NAMALWA (cell line): ENCODE measurements around the gene DDX1.

ENCODE experiments used
- DNase-seq: peaks from one replicate; pipeline ENCODE4 v3.0.0-alpha.2; 2015; ENCODE audit warnings: low spot score

DDX1 gene

DNA sequence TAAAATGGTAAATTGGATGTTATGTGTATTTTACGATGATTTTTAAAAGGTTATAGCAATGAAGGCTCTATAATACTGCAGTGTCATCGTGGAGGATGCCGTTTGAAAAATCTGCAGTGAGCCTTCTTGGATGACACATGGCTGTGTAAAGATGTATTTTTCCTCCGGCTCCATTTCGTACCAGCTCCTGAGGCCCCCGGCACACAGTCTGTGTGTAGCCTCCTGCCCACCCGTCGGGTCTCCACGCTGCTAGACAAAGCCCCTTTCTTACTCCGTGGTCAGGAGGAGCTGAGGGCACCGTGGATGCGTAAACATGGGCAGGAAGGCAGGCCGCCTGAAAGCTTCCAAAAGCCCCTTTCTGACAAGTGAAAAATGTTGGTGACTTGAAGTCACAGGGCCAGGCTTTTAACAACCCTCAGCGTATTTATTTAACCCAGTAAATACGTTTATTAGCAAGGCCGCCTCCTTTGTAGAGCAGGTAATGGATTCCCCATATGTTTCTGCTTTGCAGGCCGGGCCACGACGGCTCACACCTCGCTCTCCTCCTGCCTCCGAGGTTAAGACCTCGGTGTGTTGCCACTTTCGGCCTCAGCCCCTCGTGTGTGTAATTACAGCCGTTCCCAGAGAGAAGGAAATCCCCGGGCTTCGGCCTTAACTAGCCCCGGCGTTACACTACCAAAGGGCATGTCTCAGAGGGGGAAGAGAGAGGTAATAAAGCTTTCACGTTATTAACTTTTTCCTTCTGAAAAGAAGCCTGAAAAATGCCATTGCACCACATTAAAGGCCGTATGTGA lies 72.8 kb downstream of the DDX1 start:
- no peak for DNase-seq

DNA sequence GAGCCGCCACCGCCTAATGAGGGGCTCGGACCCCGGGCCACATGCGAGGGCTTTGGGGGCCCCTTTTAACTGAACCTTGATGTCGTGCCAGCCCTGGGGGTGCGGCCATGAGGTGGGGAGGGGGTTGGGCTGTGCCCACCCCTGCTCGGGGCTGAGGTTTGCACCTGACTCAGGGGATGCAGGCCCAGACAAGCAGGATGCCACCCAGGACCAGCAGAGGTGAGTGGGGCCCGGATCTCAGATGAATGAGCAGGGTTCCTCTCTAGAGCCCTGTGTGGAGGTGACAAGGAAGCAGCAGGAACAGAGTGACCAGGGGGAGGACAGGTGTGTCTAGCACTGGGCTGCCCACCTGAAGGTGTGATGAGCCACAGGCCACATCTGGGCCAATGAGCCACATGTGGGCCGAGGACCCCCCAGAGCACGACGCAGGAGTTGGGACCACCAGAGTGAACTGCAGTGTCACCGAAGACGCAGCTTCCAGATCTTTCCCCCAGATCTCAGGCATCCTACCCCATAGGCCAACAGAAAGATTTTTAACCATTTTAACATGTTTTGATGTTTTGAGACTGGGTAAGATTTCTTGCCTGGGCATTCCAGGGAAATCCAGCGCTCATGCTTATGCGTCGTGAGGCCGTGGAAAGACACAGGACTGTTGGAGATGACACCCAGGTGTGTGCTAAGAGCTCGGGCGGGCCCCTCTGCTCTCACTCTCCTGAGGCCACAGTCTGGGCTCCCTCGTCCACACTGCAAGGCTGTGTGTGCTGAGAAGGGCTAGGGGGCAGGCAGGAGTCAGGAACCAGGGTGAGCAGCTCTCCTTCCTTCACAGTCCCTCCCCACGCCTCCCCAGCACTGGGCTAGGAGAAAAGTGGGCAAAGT lies 73.6 kb downstream of the DDX1 start:
- DNase-seq, result no peak

DNA sequence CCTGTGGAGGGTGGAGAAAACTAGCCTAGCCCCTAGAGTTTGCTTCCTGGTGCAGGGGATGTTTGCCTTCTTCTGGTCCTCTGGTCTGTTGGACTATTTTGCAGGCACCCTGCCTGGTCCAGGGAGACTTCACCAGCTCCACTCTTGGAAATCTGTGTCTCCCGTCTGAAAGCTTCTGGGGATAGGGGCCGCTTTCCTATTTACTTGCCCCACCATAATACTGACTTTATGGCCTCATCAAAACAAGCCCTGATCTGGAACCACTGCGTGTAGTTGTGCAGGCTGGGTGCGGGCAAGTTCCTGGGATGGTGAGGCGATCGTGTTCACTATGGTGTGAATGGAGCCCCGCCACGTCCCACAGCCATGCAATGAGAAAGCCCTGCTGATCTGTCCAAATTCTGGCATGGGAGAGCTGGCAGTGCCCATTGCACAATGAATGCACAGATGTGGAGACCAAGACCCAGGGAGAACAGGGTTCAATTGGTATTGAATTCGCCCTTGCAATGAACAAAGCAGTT lies 74.3 kb downstream of the DDX1 start:
- no peak for DNase-seq

DNA sequence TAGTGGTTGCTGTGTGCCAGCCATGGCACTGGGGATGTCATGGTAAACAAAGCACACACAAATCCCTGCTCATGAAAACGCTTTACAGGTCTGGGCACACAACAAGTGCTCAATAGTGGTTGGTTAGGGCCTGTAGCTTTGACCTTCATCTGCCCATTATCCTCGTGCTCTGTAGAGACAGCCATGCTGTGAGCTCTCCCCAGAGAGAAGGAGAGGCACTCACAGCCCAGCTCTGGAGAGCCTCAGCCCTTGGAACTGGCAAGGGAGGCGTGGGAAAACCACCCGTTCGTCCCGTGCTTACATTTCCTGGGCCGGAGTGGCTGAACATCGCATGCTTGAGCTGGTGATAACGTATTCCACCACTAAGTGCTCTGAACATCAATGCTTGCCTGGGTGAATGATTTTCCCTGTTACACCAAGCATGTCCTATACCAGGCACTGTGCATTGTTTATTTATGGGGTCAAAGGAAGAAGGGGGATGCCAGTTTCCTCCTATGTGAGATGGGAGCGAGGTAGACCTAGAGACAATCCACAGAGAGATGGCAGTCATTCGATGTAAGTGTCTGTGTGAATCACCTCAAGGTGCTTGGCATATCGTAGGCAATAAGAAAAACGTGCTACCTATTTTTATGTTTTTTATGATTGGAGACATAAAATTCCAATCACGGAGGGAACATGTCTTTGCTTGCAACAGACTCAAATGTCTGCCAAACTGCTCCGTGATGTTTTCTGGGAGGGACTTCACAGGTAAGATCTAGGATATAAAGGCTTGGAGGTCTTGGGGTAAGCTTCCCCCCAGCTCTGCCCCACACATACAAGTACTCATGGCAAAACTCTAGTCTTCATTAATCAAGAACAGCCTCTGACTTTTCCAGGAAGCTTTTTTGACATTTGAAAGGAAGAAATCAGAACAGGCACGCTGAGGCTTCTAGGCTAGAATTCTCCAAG lies 75.5 kb downstream of the DDX1 start:
- no peak for DNase-seq

DNA sequence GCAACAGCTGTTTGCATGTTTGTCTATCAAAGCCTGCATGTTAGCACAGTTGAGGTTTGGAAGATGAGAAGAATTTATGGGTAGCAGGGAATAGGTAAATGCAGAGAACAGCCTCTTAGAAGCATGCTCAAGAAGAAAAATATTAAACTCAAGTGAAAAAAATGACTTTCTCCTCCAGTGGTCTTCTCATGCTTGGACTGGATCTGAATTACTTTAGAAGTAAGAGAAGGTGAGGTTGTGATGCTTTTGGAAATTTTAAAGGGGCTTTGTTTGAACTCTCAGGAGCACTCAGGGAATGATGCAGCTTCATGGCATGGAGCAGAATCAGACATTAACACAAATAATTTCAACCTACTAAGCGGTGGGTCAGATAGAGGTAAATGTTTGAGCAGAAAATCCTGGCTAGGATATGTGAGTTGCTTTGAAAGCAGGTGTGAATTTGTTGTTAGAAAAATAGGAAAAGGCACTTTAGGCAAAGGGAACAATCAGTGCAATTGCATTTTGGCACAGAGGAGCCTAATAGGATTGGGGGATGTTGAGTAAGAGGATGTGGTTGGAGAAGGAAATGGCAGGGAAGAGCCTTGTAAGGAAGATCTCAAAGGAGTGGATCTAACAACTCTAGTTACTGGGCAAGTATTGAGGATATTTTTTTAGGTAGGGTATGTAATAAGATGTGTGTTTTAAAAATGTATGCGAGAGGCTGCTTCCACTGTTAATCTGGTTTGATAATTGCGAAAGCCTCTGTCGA lies 76.3 kb downstream of the DDX1 start:
- DNase-seq, result no peak

DNA sequence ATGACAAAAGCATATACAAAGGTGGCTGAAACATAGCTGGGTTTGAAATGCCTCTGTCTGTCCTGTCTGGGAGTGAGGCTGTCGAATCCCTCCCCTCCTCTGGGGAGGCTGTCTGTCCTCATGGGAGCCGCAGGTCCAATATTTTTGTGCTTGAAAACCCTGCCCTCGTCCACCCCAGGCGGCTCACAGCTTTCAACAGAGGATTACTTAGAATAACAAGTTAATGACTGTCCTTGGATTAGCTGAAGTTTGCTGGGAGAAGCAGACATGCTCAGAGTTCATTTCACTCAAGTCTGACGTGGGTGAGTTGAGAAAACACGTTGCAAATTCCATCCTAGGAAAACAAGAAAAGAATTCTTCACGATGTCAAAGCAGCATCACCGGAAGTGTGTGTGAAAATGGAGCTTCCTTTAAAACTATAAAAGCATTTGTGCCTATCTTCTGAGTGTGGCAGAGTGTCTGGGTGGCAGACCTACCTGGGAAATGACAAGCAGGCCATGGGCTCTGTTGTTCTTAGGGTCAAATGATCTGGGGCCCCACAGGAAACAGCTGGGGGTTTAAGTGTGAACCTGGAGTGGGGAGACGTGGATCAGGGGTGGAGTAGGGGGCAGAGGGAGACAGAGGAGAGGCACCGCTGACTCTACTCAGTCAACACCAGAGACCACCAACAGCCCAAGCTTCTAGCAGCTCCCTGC lies 77.1 kb downstream of the DDX1 start:
- no peak for DNase-seq

DNA sequence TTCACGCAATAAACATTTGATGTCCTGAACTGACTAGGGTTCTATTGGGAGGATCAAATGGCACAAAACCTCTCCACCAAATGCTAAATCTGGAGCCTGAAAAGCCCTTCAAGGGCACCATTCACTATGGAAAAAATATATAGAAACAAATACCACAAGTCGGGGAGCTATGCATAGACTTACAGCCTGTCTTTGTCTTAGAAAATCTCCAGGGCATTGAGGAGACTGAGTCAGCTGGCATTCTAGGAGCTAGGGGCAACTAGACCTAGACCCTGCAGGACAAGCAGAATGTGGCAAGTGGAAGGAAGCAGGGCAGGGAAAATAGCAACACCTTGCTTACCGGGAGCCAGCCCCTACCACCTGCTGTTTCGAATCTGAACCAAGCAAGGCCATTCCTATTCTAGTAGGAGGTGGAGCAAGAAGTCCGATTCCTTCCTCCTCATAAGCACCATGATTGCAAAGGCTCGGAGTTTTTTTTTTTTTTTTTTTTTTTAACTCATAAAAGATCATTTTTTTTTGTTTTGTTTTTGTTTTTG lies 77.8 kb downstream of the DDX1 start:
- no peak for DNase-seq

DNA sequence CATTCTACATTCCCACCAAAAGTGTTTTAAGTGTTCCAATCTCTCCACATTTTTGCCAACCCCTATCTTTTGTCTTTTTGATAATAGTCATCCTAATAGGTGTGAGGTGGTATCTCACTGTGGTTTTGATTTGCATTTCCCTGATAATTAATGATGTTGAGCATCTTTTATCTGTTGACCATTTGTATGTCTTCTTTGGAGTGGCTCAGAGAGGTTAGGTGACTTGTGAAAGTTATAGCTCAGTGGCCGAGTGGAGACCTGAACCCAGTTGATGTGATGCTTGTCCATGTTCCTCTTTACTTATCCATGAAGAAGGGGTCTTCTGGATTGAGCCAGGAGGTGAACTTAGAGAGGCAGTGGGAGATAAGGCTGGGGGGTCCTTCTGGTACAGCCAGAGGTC lies 78.8 kb downstream of the DDX1 start:
- DNase-seq, result no peak

DNA sequence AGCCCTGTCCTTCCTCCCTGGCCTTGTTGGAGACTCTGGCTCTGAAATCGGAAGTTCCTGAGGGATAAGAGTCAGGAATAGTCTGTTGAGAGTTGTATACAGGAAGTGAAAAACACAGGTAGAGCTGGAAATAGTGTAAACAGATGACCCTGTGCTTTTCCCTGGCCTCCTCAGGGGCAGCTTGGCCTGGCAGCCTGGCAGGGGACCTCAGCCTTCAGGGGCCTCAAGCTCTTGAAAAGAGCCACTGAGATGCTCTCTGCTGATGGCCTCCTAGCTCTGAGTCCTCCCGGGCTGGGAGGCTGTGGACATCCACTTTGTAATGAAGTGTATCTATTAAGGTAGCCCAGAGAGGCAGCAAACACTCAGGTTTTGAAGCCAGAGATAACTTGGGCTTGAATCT lies 79.3 kb downstream of the DDX1 start:
- no peak for DNase-seq

DNA sequence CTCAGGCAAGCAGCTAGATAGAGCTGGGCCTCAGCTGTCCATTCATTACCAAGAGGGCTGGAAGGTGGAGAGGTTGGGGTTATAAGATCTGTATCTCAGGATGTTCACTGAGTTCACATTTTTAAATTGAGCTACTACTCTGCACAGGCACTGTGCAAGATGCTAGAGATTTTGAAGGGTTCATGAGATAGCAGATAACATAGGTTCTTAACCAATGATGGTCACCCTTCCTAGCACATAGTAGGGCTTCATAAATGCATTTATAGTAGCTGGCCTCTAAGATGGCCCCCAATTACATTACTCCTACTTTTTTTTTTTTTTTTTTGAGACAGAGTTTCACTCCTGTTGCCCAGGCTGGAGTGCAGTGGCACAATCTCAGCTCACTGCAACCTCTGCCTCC lies 79.7 kb downstream of the DDX1 start:
- no peak for DNase-seq

DNA sequence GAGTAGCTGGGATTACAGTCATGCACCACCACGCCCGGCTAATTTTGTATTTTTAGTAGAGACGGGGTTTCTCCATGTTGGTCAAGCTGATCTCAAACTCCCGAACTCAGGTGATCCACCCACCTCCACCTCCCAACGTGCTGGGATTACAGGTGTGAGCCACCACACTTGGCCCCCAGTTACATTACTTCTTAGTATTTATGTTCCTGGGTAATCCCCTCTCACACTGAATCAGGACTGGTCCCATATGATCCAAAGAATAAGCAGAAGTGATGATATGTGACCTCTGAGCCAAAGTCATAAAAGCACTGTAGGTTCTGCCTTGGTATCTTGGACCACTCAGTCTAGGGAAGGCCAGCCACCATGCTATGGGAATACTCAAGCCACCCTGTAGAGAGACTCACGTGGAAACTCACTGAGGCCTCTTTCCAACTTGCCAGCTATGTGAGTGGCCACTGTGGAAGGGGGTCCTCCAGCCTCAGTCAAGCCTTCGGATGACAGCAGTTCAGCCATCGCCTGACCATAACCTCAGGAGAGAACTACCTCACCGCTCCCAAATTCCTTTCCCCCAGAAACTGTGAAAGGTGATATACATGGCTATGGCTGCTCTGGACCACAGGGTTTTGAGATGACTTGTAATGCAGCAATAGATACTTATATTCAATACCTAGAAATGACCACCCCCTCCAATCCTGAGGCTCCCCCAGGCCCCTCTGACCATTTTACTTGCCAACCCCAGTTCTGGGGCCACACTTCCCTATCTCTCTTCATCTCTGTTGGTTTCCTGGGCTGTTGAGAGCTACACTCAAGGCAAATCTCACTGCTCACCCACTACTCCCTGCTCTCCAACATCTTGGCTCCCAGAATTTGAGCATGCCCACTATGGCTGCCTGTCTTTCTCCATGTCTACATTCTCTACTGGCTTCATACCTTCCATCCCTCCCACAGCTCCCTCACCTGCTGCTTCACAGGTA lies 80.5 kb downstream of the DDX1 start:
- no peak for DNase-seq

DNA sequence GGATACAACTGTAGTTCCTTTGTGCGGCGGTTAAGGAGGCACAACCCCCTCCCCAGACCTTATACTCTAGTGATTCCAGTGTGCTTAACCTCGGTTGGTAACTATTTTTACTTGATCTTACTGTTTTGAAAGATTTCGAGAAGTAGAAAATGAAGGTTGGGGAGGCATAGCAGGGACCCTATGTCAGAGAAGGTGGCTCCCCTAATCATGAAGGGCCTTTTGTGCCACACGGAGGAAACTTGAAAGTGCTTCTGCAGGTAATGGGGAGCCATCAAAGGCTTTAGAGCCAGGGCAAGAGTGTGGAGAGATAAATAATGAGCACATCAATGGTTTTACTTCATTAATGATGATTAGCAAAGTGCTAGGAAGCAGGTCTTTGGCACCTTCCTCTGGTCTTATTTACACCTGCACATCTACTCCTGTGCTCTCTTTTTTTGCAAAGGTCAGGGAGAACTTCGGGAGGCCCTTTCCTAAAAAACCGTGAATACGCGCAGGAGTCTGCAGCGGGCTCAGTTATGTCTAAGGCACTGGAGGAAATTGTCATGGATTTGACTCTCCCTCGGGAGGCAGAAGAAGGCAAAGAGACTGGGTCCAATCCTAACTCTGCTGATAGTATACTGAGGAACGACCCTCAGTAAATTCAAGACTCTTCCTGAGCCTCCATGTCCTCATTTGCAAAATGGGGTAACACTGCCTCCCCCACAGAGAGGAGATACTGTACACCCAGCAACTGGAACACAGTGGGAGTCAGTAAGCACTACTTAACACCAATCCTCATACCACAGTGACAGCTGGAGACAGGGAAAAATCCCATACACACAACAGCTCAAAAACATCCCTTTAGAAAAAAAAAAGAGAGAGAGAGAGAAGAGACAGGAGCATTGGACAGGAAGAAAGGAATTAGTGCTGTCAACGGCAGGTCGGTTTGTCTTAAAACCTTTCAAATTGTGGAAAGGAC lies 81.6 kb downstream of the DDX1 start:
- DNase-seq, result no peak

DNA sequence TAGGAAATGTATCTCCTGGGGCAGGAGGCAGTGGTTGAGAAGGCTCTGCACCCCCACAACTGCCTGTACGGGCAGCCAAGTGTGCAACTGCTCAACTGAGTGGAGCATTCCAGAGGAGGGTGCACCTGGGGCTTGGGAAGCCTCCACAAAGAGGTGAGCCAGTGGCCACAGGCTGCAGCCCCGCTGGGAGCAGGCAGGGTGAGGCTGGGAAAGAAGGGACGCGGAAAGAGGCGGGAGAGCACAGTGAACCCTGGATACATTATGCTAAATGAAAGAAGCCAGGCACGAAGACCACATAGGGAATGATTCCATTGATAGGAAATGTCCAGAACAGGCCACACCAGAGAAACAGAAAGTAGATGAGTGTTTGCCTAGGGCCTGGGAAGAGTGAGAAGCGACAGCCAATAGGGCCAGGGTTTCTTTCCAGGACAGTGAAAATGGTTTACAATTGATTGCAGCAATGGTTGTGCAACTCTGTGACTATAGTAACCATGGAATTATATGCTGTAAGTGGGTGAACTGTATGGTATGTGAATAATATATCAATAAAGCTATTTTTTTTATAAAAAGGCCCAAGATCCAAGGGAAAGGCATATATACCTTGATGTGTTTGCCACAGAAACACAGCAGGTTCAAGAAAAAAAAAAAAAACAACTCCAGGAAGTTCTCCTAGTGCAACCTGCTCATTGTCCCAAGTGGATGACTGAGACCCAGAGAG lies 82.4 kb downstream of the DDX1 start:
- DNase-seq, result no peak

DNA sequence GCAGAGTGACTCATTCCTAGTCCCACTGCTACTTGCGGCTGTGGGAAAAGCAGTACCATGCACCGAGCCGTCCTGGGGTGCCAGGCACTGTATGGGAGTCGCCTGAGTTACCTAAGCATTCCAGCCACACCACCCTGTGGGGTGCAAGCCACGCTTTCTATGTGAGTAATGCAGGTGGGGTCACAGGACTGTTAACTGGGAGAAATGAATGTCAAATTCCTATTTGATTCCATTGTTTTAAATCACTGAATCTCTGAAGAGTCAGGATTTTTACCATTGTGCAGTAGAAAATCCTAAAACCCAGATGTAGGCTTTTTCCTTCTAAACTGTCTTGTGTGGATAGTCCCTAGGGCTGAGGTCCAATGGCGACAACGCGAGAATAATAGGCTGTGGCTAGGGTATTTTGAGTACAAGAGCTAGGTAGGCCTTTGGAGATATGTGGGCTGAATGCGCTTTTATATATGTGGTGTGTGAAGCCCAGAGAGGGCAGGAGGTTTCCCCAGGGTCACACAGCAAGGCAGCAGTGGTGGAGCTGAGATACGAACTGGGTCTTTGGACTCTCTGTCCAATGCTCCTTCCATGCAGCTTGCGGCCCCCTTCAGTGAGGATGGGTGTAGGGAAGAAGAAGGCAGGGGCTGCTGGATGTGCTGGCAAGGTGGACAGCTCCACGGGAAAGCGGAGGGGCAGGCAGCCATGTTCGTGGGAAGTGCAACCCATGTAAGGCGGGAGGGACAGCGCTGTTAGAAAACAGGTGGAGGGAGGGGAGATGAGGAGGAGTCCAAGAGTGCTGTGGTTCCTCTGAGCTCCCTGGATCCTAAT lies 83.2 kb downstream of the DDX1 start:
- DNase-seq, result no peak

DNA sequence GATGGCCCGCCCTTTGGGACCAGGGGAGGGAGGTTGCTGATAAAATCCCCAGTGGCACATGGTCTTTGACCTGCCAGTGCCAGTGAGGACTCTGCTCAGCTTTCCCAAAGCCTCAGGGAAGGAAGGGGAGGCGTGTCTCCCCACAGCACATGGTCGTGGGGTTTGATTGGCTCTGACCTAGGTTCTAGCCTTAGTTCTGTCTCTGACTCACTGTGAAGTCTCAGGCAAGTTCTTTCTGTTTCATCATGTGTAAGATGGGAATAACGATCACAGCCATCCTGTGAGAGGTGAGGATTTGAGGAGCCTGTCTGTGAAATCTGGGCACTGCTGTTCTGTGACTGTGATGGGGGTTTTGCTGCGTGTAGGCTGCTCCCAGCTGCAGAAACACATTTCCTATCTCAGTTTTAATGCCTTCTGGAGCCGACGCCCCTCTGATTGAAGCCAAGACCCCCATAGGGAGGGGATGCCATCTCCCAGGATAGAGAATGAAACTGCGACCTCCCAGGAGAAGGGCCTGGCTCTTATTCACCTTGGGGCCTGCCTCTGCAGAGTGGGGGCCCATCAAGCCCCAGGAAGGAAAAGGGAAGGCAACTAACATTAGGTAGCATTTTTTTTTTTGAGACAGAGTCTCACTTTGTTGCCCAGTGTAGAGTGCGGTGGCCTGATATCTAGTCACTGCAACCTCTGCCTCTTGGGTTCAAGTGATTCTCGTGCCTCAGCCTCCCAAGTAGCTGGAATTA lies 84.0 kb downstream of the DDX1 start:
- DNase-seq, result no peak
